UCSD-AML1 (cell line): ENCODE measurements around the gene KCTD19.

Experiments
- DNase-seq: peaks from one replicate; lab custom pipeline; 2025; ENCODE audit not compliant: unreplicated experiment; lab: John Stamatoyannopoulos, UW

Gene KCTD19

GRCh38 chr16:67260426-67261063 lies 66.0 kb downstream of the KCTD19 start:
- peak; percentile 42 for DNase-seq

GRCh38 chr16:67259705-67260104 lies 66.8 kb downstream of the KCTD19 start:
- DNase-seq, result no peak

- no peak for DNase-seq
These were observed 68.2 kb downstream of the KCTD19 start for GRCh38 chr16:67258161-67258835.

GRCh38 chr16:67257486-67258160 lies 68.9 kb downstream of the KCTD19 start:
- no peak for DNase-seq

- DNase-seq, result no peak
These were observed 69.8 kb downstream of the KCTD19 start for GRCh38 chr16:67256701-67257230.

DNA sequence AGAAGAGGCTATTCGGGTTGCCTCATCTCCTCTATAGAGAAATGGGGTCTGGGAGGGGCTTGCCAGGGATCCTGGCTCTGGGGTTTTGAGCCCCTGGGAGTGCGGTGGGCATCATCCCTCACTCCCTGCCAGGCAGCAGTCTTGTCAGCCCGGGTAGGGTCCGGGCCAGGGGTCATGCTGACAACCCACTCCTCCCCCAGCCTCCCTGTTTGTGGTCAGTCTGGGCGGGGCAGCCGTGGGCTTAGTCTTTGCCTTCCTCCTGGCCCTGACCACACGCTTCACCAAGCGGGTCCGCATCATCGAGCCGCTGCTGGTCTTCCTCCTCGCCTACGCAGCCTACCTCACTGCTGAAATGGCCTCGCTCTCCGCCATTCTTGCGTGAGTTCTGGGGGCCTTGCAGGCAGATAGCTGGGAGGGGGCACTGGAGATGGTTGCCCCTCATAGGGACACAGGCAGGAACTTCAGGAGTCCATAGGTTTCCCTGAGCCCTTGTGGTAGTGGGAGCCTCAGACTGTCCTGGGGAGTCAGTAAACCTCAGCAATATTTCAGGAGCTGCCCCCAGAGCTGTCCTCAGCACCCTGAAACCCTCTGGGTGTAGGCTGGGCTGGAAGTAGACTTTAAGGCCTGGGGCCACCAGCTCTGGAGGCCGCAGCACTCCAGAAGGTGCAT lies 70.9 kb downstream of the KCTD19 start:
- DNase-seq, result no peak

- no peak for DNase-seq
These were observed 71.6 kb downstream of the KCTD19 start for GRCh38 chr16:67254801-67255552.

DNA sequence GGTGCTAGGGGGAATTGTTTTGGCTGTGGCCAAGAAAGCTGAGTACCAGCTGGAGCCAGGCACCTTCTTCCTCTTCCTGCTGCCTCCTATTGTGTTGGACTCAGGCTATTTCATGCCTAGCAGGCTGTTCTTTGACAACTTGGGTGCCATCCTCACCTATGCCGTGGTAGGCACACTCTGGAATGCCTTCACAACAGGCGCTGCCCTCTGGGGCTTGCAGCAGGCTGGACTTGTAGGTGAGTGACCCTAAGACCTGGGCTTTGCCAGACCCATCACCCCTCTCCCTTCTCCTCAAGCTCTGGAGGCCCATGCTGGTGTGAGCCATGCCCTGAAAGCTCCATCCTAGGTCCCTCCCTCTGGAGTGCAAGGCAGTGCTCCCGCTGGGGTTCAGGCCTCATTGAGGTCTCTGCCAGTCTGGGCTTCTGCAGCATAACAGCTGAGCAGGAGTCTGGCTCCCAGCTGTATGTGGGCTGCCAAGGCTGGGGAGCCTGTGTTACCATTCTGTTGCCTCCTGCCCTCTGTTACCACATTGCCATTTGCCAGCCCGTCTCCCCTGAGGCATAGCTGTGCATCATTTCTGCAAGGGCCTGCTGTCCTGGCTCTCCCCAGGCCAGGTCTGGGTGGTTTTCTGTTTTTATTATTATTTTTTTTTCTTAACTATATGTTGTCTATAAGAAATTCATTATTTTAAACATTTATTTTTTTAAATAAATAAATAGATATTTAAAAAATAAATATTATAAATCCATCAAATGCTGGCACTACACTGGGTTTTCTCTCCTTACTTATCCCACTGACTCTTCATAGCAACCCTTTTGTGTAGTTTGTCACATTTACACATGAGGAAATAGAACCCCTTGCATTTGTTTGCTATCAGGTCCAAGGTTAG lies 73.7 kb downstream of the KCTD19 start:
- no peak for DNase-seq

- DNase-seq, result no peak
These were observed 76.6 kb downstream of the KCTD19 start for GRCh38 chr16:67250045-67250327.

GRCh38 chr16:67249178-67250044 lies 77.1 kb downstream of the KCTD19 start:
- no peak for DNase-seq

DNA sequence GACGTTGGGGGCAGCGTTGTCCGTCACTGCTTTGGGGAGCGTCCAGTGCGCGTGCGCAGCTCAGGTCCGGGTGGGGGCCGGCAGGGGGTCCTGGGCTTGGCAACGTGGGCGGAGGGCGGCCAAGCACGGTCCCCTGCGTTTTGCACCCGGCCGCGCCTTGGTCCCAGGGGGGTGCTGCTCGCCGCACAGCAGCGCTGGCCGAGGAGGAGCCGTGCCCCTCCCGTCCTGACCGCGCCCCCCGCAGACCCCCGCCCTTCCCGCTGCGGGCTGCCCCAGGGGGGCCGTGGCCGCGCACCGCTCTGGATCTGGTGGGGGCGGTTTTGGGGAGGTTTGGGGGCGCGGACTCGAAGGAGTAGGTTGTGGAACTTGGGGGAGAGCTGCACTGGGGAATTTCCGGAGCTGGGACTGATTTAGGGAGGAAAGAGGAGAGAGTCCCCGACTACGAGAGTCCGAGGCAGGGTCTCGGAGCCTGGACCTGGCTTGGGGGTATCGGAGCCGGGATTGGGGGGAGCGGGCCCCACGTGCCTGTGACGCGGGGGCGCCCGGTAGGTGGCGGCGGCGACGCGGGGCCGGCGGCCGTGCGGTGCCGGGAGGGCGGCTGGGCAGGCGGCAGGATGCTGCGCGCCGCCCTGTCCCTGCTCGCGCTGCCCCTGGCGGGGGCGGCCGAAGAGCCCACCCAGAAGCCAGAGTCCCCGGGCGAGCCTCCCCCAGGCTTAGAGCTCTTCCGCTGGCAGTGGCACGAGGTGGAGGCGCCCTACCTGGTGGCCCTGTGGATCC lies 78.0 kb downstream of the KCTD19 start, which contains the start of gene SLC9A5:
Gene SLC9A5 (plus strand): TSS at position 579 of the 777 bp plus-strand sequence. CDS start 36 bp downstream, at position 615.
- DNase-seq, result no peak

- no peak for DNase-seq
These were observed 78.5 kb downstream of the KCTD19 start for GRCh38 chr16:67248073-67248400.

DNA sequence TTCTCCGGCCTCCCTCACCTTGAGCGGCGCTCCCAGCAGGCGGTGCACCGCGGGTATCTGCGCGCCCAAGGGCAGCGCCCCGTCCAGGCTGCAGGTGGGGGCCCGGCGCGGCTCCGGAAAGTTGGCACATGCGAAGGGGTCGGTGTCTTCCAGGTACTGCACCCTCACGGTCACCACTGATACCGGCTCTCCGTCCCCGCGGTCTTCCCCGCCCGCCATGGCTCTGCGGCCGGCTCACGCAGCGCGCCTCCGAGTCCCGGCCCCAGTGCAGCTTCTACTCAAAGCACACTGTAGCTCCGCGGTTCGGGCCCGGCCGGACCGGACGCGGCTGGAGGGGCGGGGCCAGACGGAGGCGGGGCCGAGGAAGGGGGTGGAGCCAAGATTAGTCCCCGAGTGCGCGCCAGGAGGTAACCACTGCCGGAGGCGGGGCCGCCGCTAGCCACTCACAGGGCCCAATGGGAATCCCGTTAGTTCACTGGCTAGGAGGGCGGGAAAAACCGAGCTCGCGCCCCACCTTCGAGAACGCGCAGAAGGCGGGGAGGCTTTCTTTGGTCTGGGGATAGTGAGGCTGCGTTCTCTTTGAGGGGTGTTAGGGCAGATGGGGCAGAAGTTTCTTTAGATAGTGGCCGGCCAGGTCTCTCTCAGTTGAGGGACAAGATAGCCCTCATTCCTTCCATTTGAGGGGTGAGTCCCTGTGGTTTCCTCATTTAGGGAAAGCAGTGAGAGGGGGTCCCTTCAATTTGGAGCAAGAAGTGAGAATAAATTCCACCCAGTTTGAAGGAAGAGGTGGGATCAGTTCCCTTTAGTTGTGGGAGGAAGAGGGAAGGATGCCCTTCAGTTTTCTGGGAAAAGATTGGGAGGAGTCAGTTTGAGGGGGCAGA lies 79.1 kb downstream of the KCTD19 start, which contains the start of gene FHOD1:
Gene FHOD1 (minus strand): TSS at position 290 of the 881 bp plus-strand sequence. CDS start 71 bp downstream, at position 219.
- DNase-seq, result peak; percentile 98

DNA sequence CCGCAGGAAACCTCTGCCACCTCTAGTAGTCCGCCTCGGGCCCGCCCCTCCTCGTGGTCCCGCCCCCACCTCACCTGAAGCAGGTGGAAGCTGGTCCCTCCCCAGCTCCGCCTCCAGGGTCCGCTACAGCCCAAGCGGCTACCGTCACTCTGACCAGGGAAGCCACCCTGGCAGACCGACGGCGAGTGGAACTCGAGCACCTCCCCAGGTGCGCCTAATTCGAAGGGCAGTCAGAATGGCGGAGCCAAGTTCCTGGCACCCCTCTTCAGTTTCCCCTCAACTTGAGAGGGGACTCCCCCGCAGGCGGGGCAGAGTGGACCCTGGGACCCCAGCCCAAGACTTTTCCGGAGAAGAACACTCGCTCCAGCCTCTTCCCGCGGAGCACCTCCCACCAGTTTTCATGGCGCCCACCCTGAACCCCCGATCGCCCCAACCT lies 79.8 kb downstream of the KCTD19 start:
- no peak for DNase-seq

- DNase-seq, result peak; percentile 87
These were observed 80.3 kb downstream of the KCTD19 start for GRCh38 chr16:67246081-67246755.

- no peak for DNase-seq
These were observed 80.9 kb downstream of the KCTD19 start for GRCh38 chr16:67245674-67246080.
